ENCODE data around the gene KRT86.

KRT86 gene

GRCh38 chr12:52305921-52306705 is 31.7 kb downstream of the KRT86 start:
- H3K9ac ChIP-seq (ENCODE audit: low read length) = no peak overlapping the region
- H3K36me3 ChIP-seq (replicated peaks; ENCODE audit: insufficient read depth, low read length) = no peaks in the 10 kb centered on the region
- TF ChIP-seq, protein P1, sequence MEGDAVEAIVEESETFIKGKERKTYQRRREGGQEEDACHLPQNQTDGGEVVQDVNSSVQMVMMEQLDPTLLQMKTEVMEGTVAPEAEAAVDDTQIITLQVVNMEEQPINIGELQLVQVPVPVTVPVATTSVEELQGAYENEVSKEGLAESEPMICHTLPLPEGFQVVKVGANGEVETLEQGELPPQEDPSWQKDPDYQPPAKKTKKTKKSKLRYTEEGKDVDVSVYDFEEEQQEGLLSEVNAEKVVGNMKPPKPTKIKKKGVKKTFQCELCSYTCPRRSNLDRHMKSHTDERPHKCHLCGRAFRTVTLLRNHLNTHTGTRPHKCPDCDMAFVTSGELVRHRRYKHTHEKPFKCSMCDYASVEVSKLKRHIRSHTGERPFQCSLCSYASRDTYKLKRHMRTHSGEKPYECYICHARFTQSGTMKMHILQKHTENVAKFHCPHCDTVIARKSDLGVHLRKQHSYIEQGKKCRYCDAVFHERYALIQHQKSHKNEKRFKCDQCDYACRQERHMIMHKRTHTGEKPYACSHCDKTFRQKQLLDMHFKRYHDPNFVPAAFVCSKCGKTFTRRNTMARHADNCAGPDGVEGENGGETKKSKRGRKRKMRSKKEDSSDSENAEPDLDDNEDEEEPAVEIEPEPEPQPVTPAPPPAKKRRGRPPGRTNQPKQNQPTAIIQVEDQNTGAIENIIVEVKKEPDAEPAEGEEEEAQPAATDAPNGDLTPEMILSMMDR (IDR thresholded peaks at IDR 0.05; ENCODE audit: low read length) = peak; percentile 33; the same call in 1 of the 2 replicates
- no peak for TF ChIP-seq EZH2phosphoT487 (IDR thresholded peaks at IDR 0.05; ENCODE audit: low read length)
- H3K4me2 ChIP-seq (ENCODE audit: low read depth, low read length) = no peak overlapping the region
- H2AFZ ChIP-seq (ENCODE audit: low read length) = no peak overlapping the region
- H3K4me1 ChIP-seq (ENCODE audit: low read length) = no peaks in the 10 kb centered on the region
- H3K27ac ChIP-seq (ENCODE audit: low read length) = no peak overlapping the region
- no peak for DNase-seq
- no peaks in the 10 kb centered on the region for H3K79me2 ChIP-seq (ENCODE audit: low read length)
- H3K9me2 ChIP-seq (replicated peaks; ENCODE audit: insufficient read depth, low read length) = no peaks in the 10 kb centered on the region
- peaks cover 50% of the 10 kb centered on the region for H3K27me3 ChIP-seq (replicated peaks; ENCODE audit: insufficient read depth, low read length)
- H4K20me1 ChIP-seq (ENCODE audit: insufficient read depth, low read length) = no peaks in the 10 kb centered on the region
- H3K9me3 ChIP-seq (replicated peaks; ENCODE audit: insufficient read depth, low read length) = no peaks in the 10 kb centered on the region
- H3K4me3 ChIP-seq (ENCODE audit: low read length) = no peak overlapping the region
- H3F3A ChIP-seq (ENCODE audit: insufficient read depth, low read length) = no peaks in the 10 kb centered on the region

- Histone ChIP-seq H3K27ac (ENCODE audit: low read length) (no peak overlapping the region), H4K20me1 (ENCODE audit: insufficient read depth, low read length) (no peaks in the 10 kb centered on the region), H3K9me3 (replicated peaks; ENCODE audit: insufficient read depth, low read length) (no peaks in the 10 kb centered on the region), H3K27me3 (replicated peaks; ENCODE audit: insufficient read depth, low read length) (peaks cover 56% of the 10 kb centered on the region), H3F3A (ENCODE audit: insufficient read depth, low read length) (no peaks in the 10 kb centered on the region), H3K4me3 (ENCODE audit: low read length) (no peak overlapping the region), H3K79me2 (ENCODE audit: low read length) (no peaks in the 10 kb centered on the region), H2AFZ (ENCODE audit: low read length) (no peak overlapping the region), H3K4me2 (ENCODE audit: low read depth, low read length) (no peak overlapping the region), H3K9me2 (replicated peaks; ENCODE audit: insufficient read depth, low read length) (no peaks in the 10 kb centered on the region), H3K9ac (ENCODE audit: low read length) (no peak overlapping the region), H3K36me3 (replicated peaks; ENCODE audit: insufficient read depth, low read length) (no peaks in the 10 kb centered on the region), H3K4me1 (ENCODE audit: low read length) (no peaks in the 10 kb centered on the region)
- no peak for DNase-seq
- TF ChIP-seq, protein P1 (IDR thresholded peaks at IDR 0.05; ENCODE audit: low read length) = no peak
- no peak for TF ChIP-seq EZH2 (optimal IDR thresholded peaks at IDR 0.05; ENCODE audit: low read depth, low read length)
- no peak for TF ChIP-seq EZH2phosphoT487 (IDR thresholded peaks at IDR 0.05; ENCODE audit: low read length)
These were observed 32.3 kb downstream of the KRT86 start for GRCh38 chr12:52306731-52307130.

- H3F3A ChIP-seq (ENCODE audit: insufficient read depth, low read length) = no peaks in the 10 kb centered on the region
- H3K79me2 ChIP-seq (ENCODE audit: low read length) = no peaks in the 10 kb centered on the region
- no peaks in the 10 kb centered on the region for H4K20me1 ChIP-seq (ENCODE audit: insufficient read depth, low read length)
- H3K9me3 ChIP-seq (replicated peaks; ENCODE audit: insufficient read depth, low read length) = no peaks in the 10 kb centered on the region
- no peak overlapping the region; the same call in 1 of the 2 replicates for H3K4me2 ChIP-seq (ENCODE audit: low read depth, low read length)
- H3K4me1 ChIP-seq (ENCODE audit: low read length) = no peaks in the 10 kb centered on the region
- H3K9ac ChIP-seq (ENCODE audit: low read length) = no peak overlapping the region
- peaks cover 68% of the 10 kb centered on the region for H3K27me3 ChIP-seq (replicated peaks; ENCODE audit: insufficient read depth, low read length)
- H3K4me3 ChIP-seq (ENCODE audit: low read length) = 0 out of 2 replicates have a peak overlapping the region, but pooled peaks have one; percentile 31
- no peak overlapping the region for H3K27ac ChIP-seq (ENCODE audit: low read length)
- H3K36me3 ChIP-seq (replicated peaks; ENCODE audit: insufficient read depth, low read length) = no peaks in the 10 kb centered on the region
- TF ChIP-seq EZH2phosphoT487 (IDR thresholded peaks at IDR 0.05; ENCODE audit: low read length) = no peak
- TF ChIP-seq EZH2 (optimal IDR thresholded peaks at IDR 0.05; ENCODE audit: low read depth, low read length) = no peak
- TF ChIP-seq, protein P1 (IDR thresholded peaks at IDR 0.05; ENCODE audit: low read length) = no peak
- H3K9me2 ChIP-seq (replicated peaks; ENCODE audit: insufficient read depth, low read length) = no peaks in the 10 kb centered on the region
- H2AFZ ChIP-seq (ENCODE audit: low read length) = no peak overlapping the region
- no peak for DNase-seq
These were observed 33.7 kb downstream of the KRT86 start for GRCh38 chr12:52307836-52308805.

Measured in MM.1S (cell line).